A204.1 (cell line): ENCODE data around the gene AIMP2.
"Not testable (repeated sequence)": the region's sequence is repeated elsewhere in the genome, so short reads cannot be mapped to it uniquely, and the experiment has no call there.

Experiments
- FAIRE-seq: peaks from 2 replicates; lab custom pipeline; 2012; peaks lifted over from hg19 to GRCh38; lab: Jason Lieb, UNC

Gene AIMP2

DNA sequence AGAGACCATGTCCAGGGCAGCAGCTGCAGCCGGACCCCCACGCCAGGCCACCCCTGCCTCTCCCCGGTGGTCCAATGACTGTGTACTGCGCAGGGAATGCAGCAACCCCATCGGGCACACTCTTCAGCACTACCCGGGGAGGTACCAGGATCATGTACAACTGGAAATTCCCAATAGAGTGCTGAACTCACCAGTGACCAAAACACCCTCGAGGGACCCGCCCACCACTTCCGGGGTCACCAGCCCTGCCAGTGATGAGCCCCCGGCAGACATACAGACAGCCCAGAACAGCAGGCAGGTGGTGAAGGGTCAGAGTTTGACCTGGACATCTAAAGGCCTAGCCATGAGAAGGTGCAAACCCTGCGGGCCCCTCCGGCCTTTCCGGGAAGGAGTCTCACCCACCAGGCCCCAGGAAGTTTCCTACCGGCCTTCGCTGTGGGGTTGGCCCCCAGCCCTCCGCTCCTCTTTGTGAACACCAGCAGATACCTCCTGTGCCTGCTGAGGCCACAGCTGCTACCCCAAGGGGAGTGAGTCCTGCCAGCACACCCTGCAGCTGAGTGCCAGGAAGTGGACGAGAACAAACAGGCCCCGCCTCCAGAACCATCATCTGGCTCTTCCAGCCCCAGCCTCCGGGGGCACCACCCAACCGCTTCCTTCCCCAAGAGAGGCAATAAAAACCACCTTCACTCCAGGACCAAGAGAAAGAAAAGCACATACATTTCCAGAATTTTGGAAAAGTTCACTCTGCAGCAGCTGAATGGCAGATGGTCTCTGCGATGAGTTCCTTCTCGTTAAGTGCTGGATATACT, 17.1 kb downstream of the AIMP2 start:
- FAIRE-seq: no peak

GRCh38 chr7:6026820-6027311, 17.8 kb downstream of the AIMP2 start:
- no peak for FAIRE-seq

- FAIRE-seq: no peak
Observed at GRCh38 chr7:6027806-6028365, 18.8 kb downstream of the AIMP2 start.

- no peak for FAIRE-seq
Observed at GRCh38 chr7:6028563-6028962, 19.5 kb downstream of the AIMP2 start.

DNA sequence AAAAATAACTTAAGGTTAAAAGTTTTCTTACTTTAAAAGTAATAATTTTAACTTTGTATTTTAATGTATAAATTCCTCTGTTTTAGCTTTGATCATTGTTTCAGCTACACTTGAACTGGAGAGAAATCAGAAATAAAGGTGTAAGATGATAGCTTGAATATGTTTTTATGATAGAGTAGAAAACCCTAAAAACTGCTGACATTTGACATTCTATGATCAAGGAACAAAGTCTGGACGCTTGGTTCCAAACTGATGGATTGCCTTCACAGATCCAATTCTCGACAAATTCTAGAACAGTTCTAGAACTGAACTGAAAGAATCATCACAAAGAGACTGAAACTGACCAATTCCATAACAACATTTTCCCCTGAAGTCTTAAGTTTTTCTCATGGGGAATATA, 21.9 kb downstream of the AIMP2 start, which contains the start of gene ANKRD61:
TSS of gene ANKRD61 (plus strand) at position 389 of the 400 bp plus-strand sequence. CDS start at position 389, 0 bp downstream.
- no peak for FAIRE-seq

DNA sequence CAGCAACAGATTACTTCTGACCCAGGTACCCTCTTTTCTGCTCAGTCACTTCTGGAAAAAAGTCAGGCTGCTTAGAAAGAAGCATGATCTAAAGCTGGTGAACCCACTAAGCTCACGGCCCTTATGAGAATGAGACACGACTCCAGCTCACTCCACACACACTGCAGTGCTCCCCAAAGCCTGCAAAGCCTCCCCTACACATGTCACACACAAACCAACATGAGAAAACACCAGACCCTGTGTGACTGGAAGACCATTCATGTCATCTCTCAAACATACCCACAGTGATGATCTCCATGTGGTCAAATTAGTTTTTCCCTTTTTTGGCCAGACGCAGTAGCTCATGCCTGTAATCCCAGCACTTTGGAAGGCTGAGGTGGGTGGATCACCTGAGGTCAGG, 22.5 kb downstream of the AIMP2 start:
- FAIRE-seq: no peak

DNA sequence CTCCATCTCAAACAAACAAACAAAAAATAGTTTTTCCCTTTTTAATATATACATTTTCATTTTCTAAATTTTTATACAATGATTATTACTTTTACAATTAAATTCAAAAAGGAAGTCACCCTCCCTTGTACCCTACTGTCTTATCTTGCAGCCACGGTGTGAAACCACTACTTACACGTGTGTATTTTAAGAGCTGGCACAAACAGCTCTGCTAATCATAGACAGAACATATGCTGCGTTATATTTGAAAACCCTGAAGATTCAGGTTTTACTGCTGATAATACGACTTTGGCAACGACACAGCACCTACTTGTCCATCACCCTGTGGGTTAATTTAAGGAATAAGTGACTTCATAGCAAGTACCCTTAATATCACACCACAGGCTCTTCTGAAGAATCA, 23.1 kb downstream of the AIMP2 start:
- FAIRE-seq: no peak

DNA sequence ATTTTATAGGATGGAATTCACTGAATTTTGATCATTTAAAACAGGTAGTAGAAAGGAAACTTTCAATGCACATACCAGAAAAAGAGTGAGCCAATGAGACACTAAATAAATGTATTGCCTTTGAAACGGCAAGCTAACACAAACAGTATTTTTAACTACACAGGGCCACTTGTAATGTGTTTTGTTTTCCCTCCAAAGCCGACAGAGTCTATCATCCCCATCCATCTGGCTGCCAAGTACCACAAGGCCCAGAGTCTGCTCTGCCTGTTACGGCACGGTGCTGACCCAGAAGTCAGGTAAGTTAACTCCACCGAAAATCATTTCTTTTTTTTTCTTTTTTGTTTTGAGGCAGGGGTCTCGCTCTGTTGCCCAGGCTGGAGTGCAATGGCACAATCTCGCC, 23.6 kb downstream of the AIMP2 start:
- no peak for FAIRE-seq

DNA sequence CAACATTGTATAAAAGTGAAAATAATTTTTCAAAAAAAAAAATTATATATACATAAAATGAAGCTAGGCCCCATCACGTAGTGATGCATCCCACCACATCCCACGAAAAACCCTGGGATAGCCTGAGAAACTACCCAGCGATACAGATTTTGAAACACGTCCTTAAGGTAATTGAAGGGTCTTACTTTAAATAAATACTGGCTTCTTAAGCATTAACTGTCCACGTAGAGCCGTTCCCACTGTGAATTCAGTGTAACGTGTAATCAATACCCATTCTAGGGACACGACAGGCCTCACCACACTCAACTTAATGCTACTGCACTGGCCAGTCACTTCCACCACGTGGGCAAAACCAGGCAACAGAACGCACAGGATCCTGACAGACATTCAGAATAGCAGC, 26.1 kb downstream of the AIMP2 start:
- FAIRE-seq: no peak

DNA sequence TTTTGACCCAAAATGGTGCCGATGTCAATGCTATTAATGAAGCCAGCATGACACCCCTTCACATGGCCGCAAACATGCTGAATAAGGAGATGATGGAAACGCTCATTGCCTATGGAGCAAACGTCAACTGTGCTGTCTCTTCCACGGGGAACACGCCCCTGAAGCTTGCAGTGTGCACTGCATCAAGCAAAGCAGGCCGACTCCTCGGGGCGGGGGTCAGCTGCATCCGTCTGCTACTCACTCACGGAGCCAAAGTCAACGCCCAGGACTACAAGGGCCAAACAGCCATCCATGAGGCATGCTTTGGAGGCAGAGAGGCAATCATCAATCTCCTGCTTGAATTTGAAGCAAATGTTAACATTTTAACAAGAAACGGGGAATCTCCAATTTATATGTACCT, 26.6 kb downstream of the AIMP2 start:
- FAIRE-seq: no peak

- FAIRE-seq: no peak
Observed at GRCh38 chr7:6049780-6050179, 40.7 kb downstream of the AIMP2 start.

DNA sequence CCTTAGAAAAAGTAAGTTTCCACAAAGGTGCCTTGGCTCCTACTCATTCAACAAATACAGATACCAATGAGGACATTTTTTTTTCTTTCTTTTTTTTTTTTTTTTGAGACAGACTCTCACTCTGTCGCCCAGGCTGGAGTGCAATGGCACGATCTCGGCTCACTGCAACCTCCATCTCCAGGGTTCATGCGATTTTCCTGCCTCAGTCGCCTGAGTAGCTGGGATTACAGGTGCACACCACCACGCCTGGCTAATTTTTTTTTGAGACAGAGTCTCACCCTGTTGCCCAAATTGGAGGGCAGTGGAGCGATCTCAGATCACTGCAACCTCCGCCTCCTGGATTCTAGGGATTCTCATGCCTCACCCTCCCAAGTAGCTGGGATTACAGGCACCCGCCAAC, 42.1 kb downstream of the AIMP2 start:
- FAIRE-seq: not testable (repeated sequence)

DNA sequence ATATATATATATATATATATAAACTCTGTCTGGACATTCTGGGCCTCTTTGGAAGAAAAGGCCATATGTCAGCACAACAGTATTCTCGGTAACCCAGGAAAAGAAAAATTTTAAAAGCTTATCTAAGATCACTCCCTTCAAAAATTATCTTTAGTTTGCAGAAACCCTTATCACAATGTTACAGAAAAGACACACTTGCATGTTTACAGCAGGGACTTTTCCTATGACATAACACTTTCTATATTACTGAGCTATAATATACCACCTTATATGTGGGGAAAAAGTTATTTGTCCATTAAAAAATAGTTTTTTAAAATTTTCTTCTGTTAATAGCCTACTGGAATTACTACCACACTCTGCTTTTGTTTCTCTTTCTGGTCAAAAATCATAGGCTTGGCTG, 47.5 kb downstream of the AIMP2 start:
- FAIRE-seq: no peak

GRCh38 chr7:6057316-6058129, 48.5 kb downstream of the AIMP2 start:
- FAIRE-seq: no peak

- not testable (repeated sequence) for FAIRE-seq
Observed at GRCh38 chr7:6059941-6060340, 50.9 kb downstream of the AIMP2 start.

DNA sequence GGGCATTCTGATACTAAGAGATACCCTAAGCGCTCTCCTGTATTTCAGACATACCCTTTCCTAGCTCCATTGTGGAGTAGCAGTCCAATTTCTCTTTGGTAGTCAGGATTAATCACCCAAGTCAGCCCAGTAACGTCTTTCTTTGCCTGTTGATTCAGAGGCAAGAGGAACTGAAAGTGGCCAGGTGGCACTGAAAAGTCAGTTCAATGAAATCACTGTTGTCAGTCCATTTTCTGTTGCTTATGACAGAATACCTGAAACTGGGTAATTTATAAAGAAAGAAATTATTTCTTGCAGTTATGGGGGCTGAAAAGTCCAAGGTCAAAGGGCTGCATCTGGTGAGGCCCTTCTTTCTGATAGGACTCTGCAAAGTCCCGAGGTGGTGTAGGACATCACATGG, 62.3 kb downstream of the AIMP2 start:
- FAIRE-seq: no peak
